GM21529 (cell line): Measurements from ENCODE around the gene SLC43A1.

Experiments
- ATAC-seq: cut with Tn5 transposase; IDR thresholded peaks from one replicate; pipeline ENCODE4 v1.9.1; 2021; ENCODE audit not compliant: unreplicated experiment

Gene SLC43A1

DNA sequence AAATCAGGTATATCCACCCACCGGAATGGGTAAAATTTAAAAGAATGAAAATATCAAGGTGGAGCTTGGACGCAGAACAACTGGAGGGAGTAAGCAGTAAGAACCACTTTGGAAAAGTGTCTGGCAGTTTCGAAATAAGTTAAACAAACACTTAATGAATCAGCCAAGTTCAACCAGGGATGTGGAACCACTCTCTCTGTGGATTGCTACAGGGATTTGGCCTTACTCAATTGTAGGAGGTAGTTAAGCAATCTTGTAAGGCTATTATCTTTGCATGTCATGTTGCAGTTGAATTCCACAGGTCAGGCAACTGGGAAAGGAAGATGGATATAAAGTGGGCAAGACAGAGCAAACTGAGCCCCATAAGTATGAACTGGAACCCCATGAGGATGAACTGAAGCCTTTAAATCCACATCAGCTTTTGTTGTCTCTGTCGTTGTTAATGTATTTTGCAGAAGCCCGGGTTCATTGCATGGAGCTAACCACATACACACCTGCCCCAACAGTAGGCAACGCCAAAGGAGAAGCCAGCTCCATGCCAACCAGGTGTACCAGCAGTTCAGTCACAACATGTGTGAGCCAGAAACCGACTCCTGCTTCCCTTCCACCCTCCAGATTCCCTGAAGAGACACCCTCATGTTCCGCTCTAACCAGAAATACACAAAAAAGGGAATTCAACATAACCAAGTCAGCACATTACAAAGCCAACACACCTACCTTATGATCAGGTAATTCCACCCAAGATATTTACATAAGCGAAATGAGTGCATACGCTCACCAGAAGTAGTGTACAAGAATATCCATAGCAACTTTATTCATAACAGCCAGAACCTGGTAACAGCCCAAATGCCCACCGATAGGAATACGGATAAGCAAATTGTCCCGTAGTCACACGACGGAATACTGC, 80.6 kb downstream of the SLC43A1 start:
- no peak for ATAC-seq
